K562 (cell line): ENCODE data around the gene PHACTR2.

Source experiments
- CTCF ChIP-seq, 3 experiments: IDR thresholded peaks in 2 of 3; conservative IDR thresholded peaks in 1 of 3; 2 replicates each; pipeline ENCODE4 v1.5.1; 2011 to 2012; ENCODE audit warnings: low read length in 3 of 3, mild to moderate bottlenecking in 3 of 3, control low read depth in 2 of 3, improper control_type of control experiment in 1 of 3, inconsistent platforms in 1 of 3, low read depth in 1 of 3, mixed read lengths in 1 of 3, moderate library complexity in 1 of 3; ENCODE audit not compliant: insufficient read depth in 2 of 3
- MYNN ChIP-seq, 2 experiments: sonication (generic); formaldehyde crosslinking in 1 of 2; IDR thresholded peaks; 2 replicates each; pipeline versions ENCODE4 v1.5.0 to v1.6.1; 2016 to 2020; ENCODE audit warnings: antibody characterized with exemption in 1 of 2, missing genetic modification reagents in 1 of 2

DNA sequence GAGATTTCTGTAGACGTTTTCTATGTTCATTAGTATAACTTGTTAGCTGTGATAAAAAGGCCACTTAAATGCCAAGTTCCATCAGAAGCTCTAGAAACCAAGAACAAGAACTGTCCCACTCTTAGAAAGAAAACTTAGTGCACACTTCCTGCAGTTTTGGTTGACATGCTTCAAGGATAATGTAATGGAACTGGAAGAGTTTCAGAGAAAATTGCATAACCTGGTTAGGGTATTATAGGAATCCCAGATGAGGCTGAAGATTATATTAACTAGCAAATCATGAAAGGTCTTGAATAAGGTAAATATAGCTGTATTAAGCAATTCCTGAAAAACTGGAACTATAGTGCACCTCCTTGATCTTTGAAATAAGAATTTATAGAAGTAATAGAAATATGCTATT, 1.8 kb upstream of the PHACTR2 start:
- no peak for TF ChIP-seq MYNN (IDR thresholded peaks at IDR 0.05)
- no peak for TF ChIP-seq MYNN (CRISPR knock-in tag; IDR thresholded peaks at IDR 0.05)
- TF ChIP-seq CTCF (IDR thresholded peaks at IDR 0.05 in 2 of 3, conservative IDR thresholded peaks at IDR 0.05 in 1 of 3; ENCODE audit: insufficient read depth in 2 of 3, low read depth in 1 of 3, low read length in 3 of 3) = no peak
